Measurements from ENCODE around the gene HRG. TPM values are rescaled to one million over a fixed set of nuclear protein-coding genes. Genes with fewer than 3 reads are reported as not detected.
"Not testable (repeated sequence)": the region's sequence is repeated elsewhere in the genome, so short reads cannot be mapped to it uniquely, and the experiment has no call there.

The HRG gene
- polyA plus RNA-seq, 3 donors from 2014 or later = not detected

DNA sequence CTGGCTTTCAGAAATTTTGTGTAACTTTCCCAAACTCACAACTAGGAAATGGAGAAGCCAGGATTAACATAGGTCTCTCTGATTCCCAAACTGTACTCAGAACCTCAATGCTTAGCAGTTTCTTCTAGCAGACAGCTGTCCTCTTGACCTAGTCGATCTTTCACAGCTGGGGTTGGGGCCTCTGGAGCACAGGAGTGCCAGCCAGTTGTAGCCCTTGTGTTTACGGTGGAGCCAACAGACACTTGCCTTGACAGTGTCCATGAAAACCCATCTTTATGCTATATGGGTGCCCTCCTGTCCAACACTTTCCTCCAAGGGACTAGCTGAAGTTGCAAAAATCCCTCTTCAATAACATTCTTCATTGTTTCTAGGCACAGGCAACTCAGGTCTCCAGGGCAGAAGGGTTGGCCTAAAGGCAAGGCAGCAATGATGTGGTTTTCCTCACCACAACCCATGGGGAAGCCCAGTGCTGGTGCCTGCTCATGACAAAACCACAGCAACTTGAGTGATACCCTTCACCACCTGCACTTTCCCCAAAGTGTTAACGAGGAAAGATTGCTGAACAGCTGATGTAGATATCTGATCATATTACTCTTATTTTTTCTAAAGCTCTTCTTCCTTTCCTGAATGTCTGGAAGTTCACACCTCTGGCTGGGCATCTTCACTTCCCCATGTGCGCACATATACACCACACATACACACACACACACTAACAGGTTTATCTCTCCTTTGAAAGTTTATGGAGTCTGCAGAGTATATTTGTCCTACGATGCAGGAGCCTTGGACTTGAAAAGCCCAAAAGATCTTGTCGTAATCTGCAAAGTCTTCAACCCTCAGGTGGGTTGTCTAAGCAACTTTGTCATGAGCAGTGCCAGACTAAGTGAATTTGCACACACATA, 40.3 kb downstream of the HRG start:
- Mint-ChIP-seq H3K4me3 (peak overlapping the region in 3 of 5 donors; percentile 15 to 42 (median 24)), H3K36me3 (no peaks in the 10 kb centered on the region), H3K27ac (no peak overlapping the region), H3K9me3 (peaks cover 0 to 2% (median 0%) of the 10 kb centered on the region in 6 donors), H3K27me3 (ENCODE audit: low read depth in 3 of 3) (peaks cover 14 to 20% (median 15%) of the 10 kb centered on the region in 3 donors), H3K4me1 (peaks cover 12 to 16% of the 10 kb centered on the region in 2 donors)
- DNase-seq = peak; percentile 66 to 77 (median 70)

DNA sequence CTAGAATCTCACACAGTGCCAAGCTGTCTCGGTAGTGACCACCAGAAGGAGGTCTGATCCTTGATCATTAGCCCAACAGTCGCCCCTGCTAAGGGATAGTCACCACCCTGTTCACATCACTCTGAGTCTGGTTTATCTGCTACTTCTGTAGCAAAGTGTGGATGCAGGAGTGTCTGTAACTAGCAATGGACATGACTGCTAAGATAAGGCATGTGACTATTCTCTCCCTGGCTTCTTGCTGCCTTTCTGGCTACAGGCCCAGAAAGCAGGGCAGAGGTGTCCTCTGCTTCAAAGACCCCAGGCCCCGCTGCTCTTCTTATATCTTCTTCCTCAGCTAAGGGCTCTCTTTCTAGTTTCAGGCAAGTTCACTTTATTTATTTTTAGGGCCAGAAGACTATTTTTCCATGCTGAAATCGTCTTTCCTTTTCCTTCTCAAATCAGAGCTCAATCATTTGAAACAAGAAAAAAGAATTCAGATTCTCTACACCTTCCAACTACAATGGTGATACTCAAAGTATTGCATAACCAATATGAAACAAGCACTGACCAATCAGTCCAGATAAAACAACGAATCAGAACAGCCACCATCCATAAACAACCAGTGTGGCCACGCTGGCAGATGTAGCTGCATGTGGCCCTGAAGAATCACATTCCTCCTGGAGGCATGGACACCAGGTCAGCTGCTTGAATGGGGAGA, 43.3 kb downstream of the HRG start:
- H3K9me3 Mint-ChIP-seq = peaks cover 0 to 2% (median 0%) of the 10 kb centered on the region in 6 donors
- no peak overlapping the region for H3K27ac Mint-ChIP-seq
- H3K4me1 Mint-ChIP-seq = peaks cover 12 to 16% of the 10 kb centered on the region in 2 donors
- H3K36me3 Mint-ChIP-seq = peaks cover 0 to 4% (median 0%) of the 10 kb centered on the region in 3 donors
- H3K4me3 Mint-ChIP-seq = no peak overlapping the region
- H3K27me3 Mint-ChIP-seq (ENCODE audit: low read depth in 3 of 3) = peaks cover 11 to 26% (median 23%) of the 10 kb centered on the region in 3 donors
- no peak for DNase-seq

- Mint-ChIP-seq H3K4me1 (peaks cover 11 to 14% of the 10 kb centered on the region in 2 donors), H3K27me3 (ENCODE audit: low read depth in 3 of 3) (peaks cover 9 to 25% (median 20%) of the 10 kb centered on the region in 3 donors)
- H3K9me3 Mint-ChIP-seq, DNase-seq, H3K4me3 Mint-ChIP-seq, H3K27ac Mint-ChIP-seq, H3K36me3 Mint-ChIP-seq: not testable (repeated sequence)
Measured at GRCh38 chr3:186710694-186711093, 44.9 kb downstream of the HRG start.

DNA sequence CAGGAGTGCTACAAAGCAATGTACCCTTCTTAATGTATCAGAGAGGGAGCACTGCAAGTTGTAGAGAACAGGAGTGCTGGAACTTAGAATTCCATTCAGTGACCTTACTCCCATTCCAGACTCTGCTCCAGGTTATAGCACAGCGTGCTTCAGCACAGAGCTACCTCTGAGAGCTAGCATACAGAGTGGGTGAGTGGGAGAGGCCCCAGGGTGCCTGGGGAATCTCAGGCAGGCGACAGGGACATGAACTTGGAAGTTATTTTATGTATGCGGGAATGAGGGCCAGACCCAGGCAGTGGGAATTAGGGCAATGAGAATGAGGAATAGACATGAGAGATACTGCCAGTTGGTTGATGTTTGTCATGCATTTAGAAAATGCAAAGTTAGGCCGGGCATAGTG, 47.7 kb downstream of the HRG start:
- H3K4me1 Mint-ChIP-seq = no peaks in the 10 kb centered on the region

DNA sequence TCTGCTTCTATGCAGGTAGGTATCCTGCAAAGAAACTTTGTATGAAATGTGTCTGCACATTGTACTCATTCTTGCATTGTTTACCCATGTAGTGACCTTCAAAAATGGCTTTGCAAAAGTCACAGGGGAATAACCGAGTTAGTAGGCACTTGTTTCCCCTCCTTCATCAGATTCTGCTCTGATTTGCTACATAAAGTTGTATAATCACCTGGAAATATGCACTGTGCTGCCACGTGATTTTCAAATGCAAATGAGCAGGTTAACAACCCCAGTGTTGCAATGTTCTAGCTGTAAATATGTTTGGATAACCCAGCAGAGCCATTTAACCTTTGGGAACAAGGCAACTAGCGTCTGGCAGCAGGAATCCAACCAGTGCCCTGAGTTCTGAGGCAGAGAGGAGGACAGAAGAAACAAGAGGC, 51.2 kb downstream of the HRG start, which contains the start of gene KNG1:
KNG1 (plus strand) TSS at position 321 of the 419 bp plus-strand sequence. CDS start 184 bp downstream, outside the sequence.
- H3K4me1 Mint-ChIP-seq = no peaks in the 10 kb centered on the region
- no peak within 1 kb of the TSS for H3K4me3 Mint-ChIP-seq
- peaks cover 0 to 10% (median 6%) of the 10 kb centered on the region in 3 donors for H3K27me3 Mint-ChIP-seq (ENCODE audit: low read depth in 3 of 3)
- no peaks in the 10 kb centered on the region for H3K36me3 Mint-ChIP-seq
- H3K9me3 Mint-ChIP-seq = no peaks in the 10 kb centered on the region
- no peak for DNase-seq
- H3K27ac Mint-ChIP-seq = no peak within 1 kb of the TSS

More for the DNA sequence above, 47.7 kb downstream of the HRG start:
- H3K36me3 Mint-ChIP-seq = peaks cover 0 to 4% (median 0%) of the 10 kb centered on the region in 3 donors
- H3K27ac Mint-ChIP-seq = no peak overlapping the region
- H3K9me3 Mint-ChIP-seq = no peaks in the 10 kb centered on the region
- H3K4me3 Mint-ChIP-seq = no peak overlapping the region
- peaks cover 4 to 15% (median 12%) of the 10 kb centered on the region in 3 donors for H3K27me3 Mint-ChIP-seq (ENCODE audit: low read depth in 3 of 3)
- DNase-seq = no peak

GRCh38 chr3:186719945-186720739, 54.3 kb downstream of the HRG start:
- no peak overlapping the region for H3K27ac Mint-ChIP-seq

GRCh38 chr3:186722457-186722856, 56.6 kb downstream of the HRG start:
- Mint-ChIP-seq H3K27ac (no peak overlapping the region), H3K27me3 (ENCODE audit: low read depth in 3 of 3) (peaks cover 0 to 8% (median 0%) of the 10 kb centered on the region in 3 donors), H3K9me3 (peaks cover 0 to 4% (median 0%) of the 10 kb centered on the region in 6 donors), H3K4me3 (no peak overlapping the region), H3K4me1 (no peaks in the 10 kb centered on the region), H3K36me3 (no peaks in the 10 kb centered on the region)
- no peak for DNase-seq

More at GRCh38 chr3:186719945-186720739, 54.3 kb downstream of the HRG start:
- H3K4me3 Mint-ChIP-seq = no peak overlapping the region
- DNase-seq = no peak
- no peaks in the 10 kb centered on the region for H3K36me3 Mint-ChIP-seq
- H3K9me3 Mint-ChIP-seq = peaks cover 0 to 4% (median 0%) of the 10 kb centered on the region in 6 donors
- no peaks in the 10 kb centered on the region for H3K4me1 Mint-ChIP-seq
- H3K27me3 Mint-ChIP-seq (ENCODE audit: low read depth in 3 of 3) = peaks cover 0 to 8% (median under 1%) of the 10 kb centered on the region in 3 donors

GRCh38 chr3:186724911-186725310, 59.1 kb downstream of the HRG start:
- peaks cover 0 to 4% (median 0%) of the 10 kb centered on the region in 6 donors for H3K9me3 Mint-ChIP-seq
- H3K4me3 Mint-ChIP-seq = no peak overlapping the region
- peak overlapping the region in 1 of 6 donors; percentile 16 for H3K27ac Mint-ChIP-seq
- peaks cover 0 to 4% (median 3%) of the 10 kb centered on the region in 3 donors for H3K27me3 Mint-ChIP-seq (ENCODE audit: low read depth in 3 of 3)
- no peaks in the 10 kb centered on the region for H3K4me1 Mint-ChIP-seq
- no peak for DNase-seq
- H3K36me3 Mint-ChIP-seq = no peaks in the 10 kb centered on the region

Other genes with a start within 250 kb of the HRG start
- under 1 TPM in 1 of 3 donors, not detected in 2; 0.37 TPM for gene CRYGS, start 121.6 kb upstream of the HRG start, polyA plus RNA-seq
- 10 to 100 TPM; 18.8 to 32.4 (median 21.6) TPM for gene TBCCD1, start 98.7 kb upstream of the HRG start, polyA plus RNA-seq
- gene DNAJB11, start 95.3 kb upstream of the HRG start, polyA plus RNA-seq = 10 to 100 TPM; 61.3 to 89.6 (median 81.0) TPM
- not detected for gene AHSG, start 53.0 kb upstream of the HRG start, polyA plus RNA-seq
- not detected for gene FETUB, start 25.6 kb upstream of the HRG start, polyA plus RNA-seq
- gene KNG1, start 51.3 kb downstream of the HRG start, polyA plus RNA-seq = not detected
- gene EIF4A2, start 117.6 kb downstream of the HRG start, polyA plus RNA-seq = 100 to 1,000 TPM; 132 to 151 (median 140) TPM
- gene RFC4, start 140.5 kb downstream of the HRG start, polyA plus RNA-seq = 10 to 100 TPM; 17.7 to 19.5 (median 18.1) TPM
- not detected for gene ADIPOQ, start 176.7 kb downstream of the HRG start, polyA plus RNA-seq